Hepatocyte (in vitro differentiated cells): ENCODE data around the gene TSPEAR. TPM values are rescaled to one million over a fixed set of nuclear protein-coding genes. Genes with fewer than 3 reads are reported as not detected.
A peak's percentile ranks its signal among the peaks of the same experiment; 100 is the strongest.

Source experiments
- DNase-seq: peaks from one replicate; pipeline ENCODE4 v3.0.0-alpha.2; 2016; ENCODE audit warnings: low spot score
- H2AFZ ChIP-seq: fragments of 200-600 bp; sonication (generic); 2 replicates; pipeline ENCODE4 v1.6.0; 2016; ENCODE audit warnings: antibody characterized with exemption, mild to moderate bottlenecking
- H3K27ac ChIP-seq: fragments of 200-600 bp; sonication (generic); 2 replicates; pipeline ENCODE4 v1.5.1; 2016; ENCODE audit warnings: mild to moderate bottlenecking
- H3K27me3 ChIP-seq: fragments of 200-600 bp; sonication (generic); 2 replicates; pipeline ENCODE4 v1.6.1; 2016
- H3K36me3 ChIP-seq: fragments of 200-600 bp; sonication (generic); replicated peaks from 2 replicates; pipeline ENCODE4 v1.5.1; 2016; ENCODE audit warnings: low read depth; ENCODE audit not compliant: insufficient read depth
- H3K4me1 ChIP-seq: fragments of 200-600 bp; sonication (generic); 2 replicates; pipeline ENCODE4 v1.5.1; 2016; ENCODE audit warnings: mild to moderate bottlenecking, moderate library complexity; ENCODE audit not compliant: insufficient read depth
- H3K4me2 ChIP-seq: fragments of 200-600 bp; sonication (generic); 2 replicates; pipeline ENCODE4 v1.6.0; 2016
- H3K4me3 ChIP-seq: fragments of 200-600 bp; sonication (generic); 2 replicates; pipeline ENCODE4 v1.5.1; 2016; ENCODE audit warnings: mild to moderate bottlenecking
- H3K79me2 ChIP-seq: fragments of 200-600 bp; sonication (generic); 2 replicates; pipeline ENCODE4 v1.6.0; 2017; ENCODE audit warnings: mild to moderate bottlenecking
- H3K9me2 ChIP-seq: fragments of 200-600 bp; sonication (generic); replicated peaks from 2 replicates; pipeline ENCODE4 v1.6.0; 2017; ENCODE audit warnings: mild to moderate bottlenecking; ENCODE audit not compliant: insufficient read depth
- H3K9me3 ChIP-seq: fragments of 200-600 bp; sonication (generic); 2 replicates; pipeline ENCODE4 v1.5.1; 2016; ENCODE audit warnings: low read depth, mild to moderate bottlenecking
- H4K20me1 ChIP-seq: fragments of 200-600 bp; sonication (generic); 2 replicates; pipeline ENCODE4 v1.6.0; 2016; ENCODE audit warnings: mild to moderate bottlenecking; ENCODE audit not compliant: insufficient read depth, poor library complexity, severe bottlenecking
- EZH2 ChIP-seq: fragments of 200-600 bp; sonication (generic); IDR thresholded peaks from 2 replicates; pipeline ENCODE4 v1.6.1; 2016; ENCODE audit warnings: antibody characterized with exemption, mild to moderate bottlenecking, borderline replicate concordance
- EZH2phosphoT487 ChIP-seq: fragments of 200-600 bp; sonication (generic); IDR thresholded peaks from one replicate; pipeline ENCODE4 v1.6.1; 2018; ENCODE audit warnings: antibody characterized with exemption, mild to moderate bottlenecking, low read depth, moderate library complexity; ENCODE audit not compliant: unreplicated experiment, severe bottlenecking
- WGBS: methylation state at CpG from one replicate; pipeline ENCODE4 v1.1.6; 2016; ENCODE audit warnings: low lambda C conversion rate; ENCODE audit errors: missing lambda C conversion rate; 5-methylcytosine and 5-hydroxymethylcytosine counted together
- polyA plus RNA-seq: library from polyadenylated mRNA; unstranded; fragments of >200 nt; fragmentation: Nextera tagmentation; extraction: Ambion mirVana; gene quantifications from 2 replicates; pipeline ENCODE4 v1.2.1, GENCODE V29; 2016
- total RNA-seq: library from RNA; depleted of rRNA; stranded (reverse); fragments of >200 nt; gene quantifications from 2 replicates; pipeline ENCODE4 v1.2.3, GENCODE V29; 2014
- TF ChIP-seq, protein P1 (sequence below): fragments of 200-600 bp; sonication (generic); IDR thresholded peaks from 2 replicates; pipeline ENCODE4 v1.5.1; 2016; ENCODE audit warnings: antibody characterized with exemption, mild to moderate bottlenecking; ENCODE audit not compliant: poor library complexity

TSPEAR gene
- total and polyA plus RNA-seq, 2 experiments from 2014 or later = 0.35 TPM; not detected in 1

DNA sequence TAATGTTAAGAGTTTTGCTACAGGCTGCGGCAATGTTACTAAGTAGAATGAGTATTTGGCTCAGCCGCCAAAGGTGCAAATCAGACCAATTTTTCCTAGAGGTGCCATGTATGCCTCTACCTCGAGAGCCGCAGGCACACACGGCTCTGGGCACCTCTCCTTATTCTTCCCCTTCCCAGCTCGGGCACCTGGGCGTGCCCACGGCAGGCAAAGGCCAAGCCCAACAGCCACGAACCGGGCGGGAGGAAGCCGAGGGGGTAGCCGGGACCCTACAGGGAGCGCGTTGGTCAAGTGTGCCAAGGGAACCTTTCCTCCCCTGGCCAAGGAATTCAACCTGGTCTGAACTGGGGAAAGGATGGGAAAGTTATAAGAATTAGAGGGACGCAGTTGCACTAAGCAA lies 225.1 kb downstream of the TSPEAR start:
- no peaks in the 10 kb centered on the region for H3K36me3 ChIP-seq
- H3K27me3 ChIP-seq = no peaks in the 10 kb centered on the region
- H3K4me3 ChIP-seq = peak overlapping the region; percentile 50
- H3K4me1 ChIP-seq = peaks cover 6% of the 10 kb centered on the region
- no peaks in the 10 kb centered on the region for H4K20me1 ChIP-seq
- peaks cover 8% of the 10 kb centered on the region for H3K79me2 ChIP-seq
- H2AFZ ChIP-seq = no peak overlapping the region
- DNase-seq = no peak
- no peaks in the 10 kb centered on the region for H3K9me2 ChIP-seq
- no peaks in the 10 kb centered on the region for H3K9me3 ChIP-seq
- H3K27ac ChIP-seq = peak overlapping the region; percentile 70
- TF ChIP-seq EZH2phosphoT487 (no peak), EZH2 (no peak)
- TF ChIP-seq, protein P1, sequence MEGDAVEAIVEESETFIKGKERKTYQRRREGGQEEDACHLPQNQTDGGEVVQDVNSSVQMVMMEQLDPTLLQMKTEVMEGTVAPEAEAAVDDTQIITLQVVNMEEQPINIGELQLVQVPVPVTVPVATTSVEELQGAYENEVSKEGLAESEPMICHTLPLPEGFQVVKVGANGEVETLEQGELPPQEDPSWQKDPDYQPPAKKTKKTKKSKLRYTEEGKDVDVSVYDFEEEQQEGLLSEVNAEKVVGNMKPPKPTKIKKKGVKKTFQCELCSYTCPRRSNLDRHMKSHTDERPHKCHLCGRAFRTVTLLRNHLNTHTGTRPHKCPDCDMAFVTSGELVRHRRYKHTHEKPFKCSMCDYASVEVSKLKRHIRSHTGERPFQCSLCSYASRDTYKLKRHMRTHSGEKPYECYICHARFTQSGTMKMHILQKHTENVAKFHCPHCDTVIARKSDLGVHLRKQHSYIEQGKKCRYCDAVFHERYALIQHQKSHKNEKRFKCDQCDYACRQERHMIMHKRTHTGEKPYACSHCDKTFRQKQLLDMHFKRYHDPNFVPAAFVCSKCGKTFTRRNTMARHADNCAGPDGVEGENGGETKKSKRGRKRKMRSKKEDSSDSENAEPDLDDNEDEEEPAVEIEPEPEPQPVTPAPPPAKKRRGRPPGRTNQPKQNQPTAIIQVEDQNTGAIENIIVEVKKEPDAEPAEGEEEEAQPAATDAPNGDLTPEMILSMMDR = no peak
- H3K4me2 ChIP-seq = peak overlapping the region; percentile 77
- 69% methylated on average over 16 of the region's 16 CpGs for WGBS

DNA sequence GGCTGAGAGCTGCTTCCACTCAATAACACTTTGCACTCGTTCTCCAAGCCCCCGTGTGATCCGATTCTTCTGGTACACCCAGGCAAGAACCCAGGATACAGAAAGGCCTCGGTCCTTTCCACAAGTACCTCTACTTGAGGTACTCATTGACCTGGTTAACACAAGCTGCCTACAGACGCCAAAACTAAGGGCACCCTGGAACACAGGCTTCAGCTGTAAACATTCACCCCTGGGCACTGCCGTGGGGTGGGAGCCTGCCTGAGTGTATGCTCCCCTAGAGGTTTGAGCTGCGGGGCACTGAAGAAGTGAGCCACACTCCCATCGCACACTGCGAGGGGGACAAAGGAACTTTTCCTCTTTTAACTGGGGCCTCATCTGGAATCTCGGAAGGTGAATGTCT lies 225.6 kb downstream of the TSPEAR start:
- Histone ChIP-seq H3K27ac (peak overlapping the region; percentile 70), H3K4me1 (peaks cover 6% of the 10 kb centered on the region), H3K4me2 (peak overlapping the region; percentile 77), H3K27me3 (no peaks in the 10 kb centered on the region), H3K9me3 (no peaks in the 10 kb centered on the region), H3K4me3 (peak overlapping the region; percentile 50), H4K20me1 (no peaks in the 10 kb centered on the region), H3K79me2 (peaks cover 8% of the 10 kb centered on the region), H3K9me2 (no peaks in the 10 kb centered on the region), H2AFZ (peak overlapping the region; percentile 75), H3K36me3 (no peaks in the 10 kb centered on the region)
- DNase-seq = no peak
- WGBS = 53% methylated on average over 10 of the region's 10 CpGs
- TF ChIP-seq EZH2phosphoT487 (no peak), EZH2 (no peak)
- TF ChIP-seq, protein P1 = no peak

DNA sequence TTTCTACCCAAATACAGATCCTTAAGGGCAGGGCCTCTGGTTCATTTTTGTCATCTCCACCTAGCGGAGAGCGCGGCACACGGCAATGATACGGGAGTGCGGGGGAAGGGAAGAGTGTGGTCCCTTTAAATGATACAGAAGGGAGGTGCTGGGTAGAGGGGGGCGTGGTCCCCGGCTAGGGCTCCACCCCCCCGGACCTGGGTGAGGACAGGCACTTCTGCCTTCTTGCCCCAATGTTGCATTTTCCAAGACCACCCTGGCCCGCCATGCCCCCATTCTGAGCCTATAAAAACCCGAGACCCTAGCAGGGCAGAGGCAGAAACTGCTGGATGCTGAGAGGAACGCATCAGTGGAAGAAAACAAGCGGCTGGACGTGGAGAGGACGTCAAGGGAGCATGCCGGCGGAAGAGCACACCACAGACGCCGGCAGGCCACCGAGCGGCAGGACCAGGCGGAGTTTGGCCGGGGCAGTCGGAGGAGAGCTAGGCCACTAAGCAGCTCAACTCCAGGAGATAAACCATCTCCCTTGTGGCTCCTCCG lies 226.0 kb downstream of the TSPEAR start:
- Histone ChIP-seq H3K4me1 (peaks cover 5% of the 10 kb centered on the region), H3K9me2 (no peaks in the 10 kb centered on the region), H2AFZ (peak overlapping the region; percentile 75), H3K4me2 (peak overlapping the region; percentile 77), H3K36me3 (no peaks in the 10 kb centered on the region), H3K27ac (peak overlapping the region; percentile 70), H3K79me2 (peaks cover 8% of the 10 kb centered on the region), H4K20me1 (no peaks in the 10 kb centered on the region), H3K4me3 (peak overlapping the region; percentile 50), H3K27me3 (no peaks in the 10 kb centered on the region), H3K9me3 (no peaks in the 10 kb centered on the region)
- 38% methylated on average over 25 of the region's 25 CpGs for whole genome bisulfite sequencing
- TF ChIP-seq, protein P1 = peak; percentile 43
- no peak for TF ChIP-seq EZH2phosphoT487
- DNase-seq = peak; percentile 75
